Measurements from ENCODE around the gene NPPC.

DNA sequence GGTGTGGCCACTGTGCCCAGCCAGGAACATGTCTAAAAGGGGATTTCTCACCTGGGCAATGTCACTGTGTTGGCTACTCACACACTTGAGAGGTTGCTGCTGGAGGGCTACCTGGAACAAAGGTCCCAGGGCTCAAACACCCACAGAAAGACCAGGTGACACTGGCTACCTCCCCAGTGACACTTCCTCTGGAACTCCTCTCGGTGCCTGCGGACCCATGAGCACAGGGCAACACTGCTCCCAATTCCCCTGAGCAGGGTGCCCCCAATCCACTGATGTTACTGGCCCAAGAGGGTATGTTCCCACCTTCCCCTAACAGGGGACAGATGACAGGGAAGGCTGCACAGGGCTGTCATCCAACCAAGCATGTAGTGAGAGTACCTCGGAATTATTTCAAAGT, 5.8 kb downstream of the NPPC start:
- TF ChIP-seq ETV6 (CRISPR knock-in tag; IDR thresholded peaks at IDR 0.05), result no peak
- TF ChIP-seq, protein P1, sequence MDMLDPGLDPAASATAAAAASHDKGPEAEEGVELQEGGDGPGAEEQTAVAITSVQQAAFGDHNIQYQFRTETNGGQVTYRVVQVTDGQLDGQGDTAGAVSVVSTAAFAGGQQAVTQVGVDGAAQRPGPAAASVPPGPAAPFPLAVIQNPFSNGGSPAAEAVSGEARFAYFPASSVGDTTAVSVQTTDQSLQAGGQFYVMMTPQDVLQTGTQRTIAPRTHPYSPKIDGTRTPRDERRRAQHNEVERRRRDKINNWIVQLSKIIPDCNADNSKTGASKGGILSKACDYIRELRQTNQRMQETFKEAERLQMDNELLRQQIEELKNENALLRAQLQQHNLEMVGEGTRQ (CRISPR knock-in tag; IDR thresholded peaks at IDR 0.05), result no peak
- TF ChIP-seq, protein P2, sequence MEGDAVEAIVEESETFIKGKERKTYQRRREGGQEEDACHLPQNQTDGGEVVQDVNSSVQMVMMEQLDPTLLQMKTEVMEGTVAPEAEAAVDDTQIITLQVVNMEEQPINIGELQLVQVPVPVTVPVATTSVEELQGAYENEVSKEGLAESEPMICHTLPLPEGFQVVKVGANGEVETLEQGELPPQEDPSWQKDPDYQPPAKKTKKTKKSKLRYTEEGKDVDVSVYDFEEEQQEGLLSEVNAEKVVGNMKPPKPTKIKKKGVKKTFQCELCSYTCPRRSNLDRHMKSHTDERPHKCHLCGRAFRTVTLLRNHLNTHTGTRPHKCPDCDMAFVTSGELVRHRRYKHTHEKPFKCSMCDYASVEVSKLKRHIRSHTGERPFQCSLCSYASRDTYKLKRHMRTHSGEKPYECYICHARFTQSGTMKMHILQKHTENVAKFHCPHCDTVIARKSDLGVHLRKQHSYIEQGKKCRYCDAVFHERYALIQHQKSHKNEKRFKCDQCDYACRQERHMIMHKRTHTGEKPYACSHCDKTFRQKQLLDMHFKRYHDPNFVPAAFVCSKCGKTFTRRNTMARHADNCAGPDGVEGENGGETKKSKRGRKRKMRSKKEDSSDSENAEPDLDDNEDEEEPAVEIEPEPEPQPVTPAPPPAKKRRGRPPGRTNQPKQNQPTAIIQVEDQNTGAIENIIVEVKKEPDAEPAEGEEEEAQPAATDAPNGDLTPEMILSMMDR (IDR thresholded peaks at IDR 0.05), result no peak
- no peak for TF ChIP-seq EMX1 (CRISPR knock-in tag; IDR thresholded peaks at IDR 0.05)
- TF ChIP-seq ZBTB21 (CRISPR knock-in tag; IDR thresholded peaks at IDR 0.05; ENCODE audit: borderline replicate concordance), result no peak
- TF ChIP-seq FOXJ3 (CRISPR knock-in tag; IDR thresholded peaks at IDR 0.05; ENCODE audit: borderline replicate concordance), result no peak
- no peak for TF ChIP-seq KAT7 (CRISPR knock-in tag; IDR thresholded peaks at IDR 0.05; ENCODE audit: borderline replicate concordance)
- no peak for TF ChIP-seq ZNF219 (CRISPR knock-in tag; IDR thresholded peaks at IDR 0.05; ENCODE audit: borderline replicate concordance)
- no peak for TF ChIP-seq ATF1 (CRISPR knock-in tag; IDR thresholded peaks at IDR 0.05)
- TF ChIP-seq, protein P3, sequence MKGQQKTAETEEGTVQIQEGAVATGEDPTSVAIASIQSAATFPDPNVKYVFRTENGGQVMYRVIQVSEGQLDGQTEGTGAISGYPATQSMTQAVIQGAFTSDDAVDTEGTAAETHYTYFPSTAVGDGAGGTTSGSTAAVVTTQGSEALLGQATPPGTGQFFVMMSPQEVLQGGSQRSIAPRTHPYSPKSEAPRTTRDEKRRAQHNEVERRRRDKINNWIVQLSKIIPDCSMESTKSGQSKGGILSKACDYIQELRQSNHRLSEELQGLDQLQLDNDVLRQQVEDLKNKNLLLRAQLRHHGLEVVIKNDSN (CRISPR knock-in tag; IDR thresholded peaks at IDR 0.05), result no peak
- TF ChIP-seq MXD4 (CRISPR knock-in tag; IDR thresholded peaks at IDR 0.05; ENCODE audit: borderline replicate concordance), result no peak
- TF ChIP-seq ZNF121 (CRISPR knock-in tag; IDR thresholded peaks at IDR 0.05), result no peak
- TF ChIP-seq, protein P4, sequence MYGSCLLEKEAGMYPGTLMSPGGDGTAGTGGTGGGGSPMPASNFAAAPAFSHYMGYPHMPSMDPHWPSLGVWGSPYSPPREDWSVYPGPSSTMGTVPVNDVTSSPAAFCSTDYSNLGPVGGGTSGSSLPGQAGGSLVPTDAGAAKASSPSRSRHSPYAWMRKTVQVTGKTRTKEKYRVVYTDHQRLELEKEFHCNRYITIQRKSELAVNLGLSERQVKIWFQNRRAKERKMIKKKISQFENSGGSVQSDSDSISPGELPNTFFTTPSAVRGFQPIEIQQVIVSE (CRISPR knock-in tag; IDR thresholded peaks at IDR 0.05; ENCODE audit: borderline replicate concordance), result no peak
